ENCODE results near the gene ZNF33A.
"Not testable (repeated sequence)": the region's sequence is repeated elsewhere in the genome, so short reads cannot be mapped to it uniquely, and the experiment has no call there.

The ZNF33A gene

DNA sequence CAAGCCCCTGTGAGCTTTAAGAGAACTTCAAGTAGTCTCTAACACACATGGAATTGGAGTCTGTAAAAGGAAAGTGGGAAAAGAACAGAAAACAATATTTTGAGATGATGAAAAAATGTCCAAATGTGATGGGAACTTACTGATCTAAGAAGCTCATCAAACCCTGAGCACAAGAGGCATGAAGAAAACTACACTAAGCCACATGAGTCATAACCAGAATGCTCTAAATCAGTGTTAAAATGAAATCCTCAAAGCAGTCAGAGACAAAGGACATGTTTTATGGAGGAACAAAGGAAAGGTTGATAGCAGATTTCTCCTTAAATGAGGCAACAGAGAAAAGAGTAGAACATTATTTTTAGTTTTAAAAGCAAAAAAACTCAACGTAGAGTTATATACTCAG lies 37.2 kb downstream of the ZNF33A start:
- DNase-seq = no peak

DNA sequence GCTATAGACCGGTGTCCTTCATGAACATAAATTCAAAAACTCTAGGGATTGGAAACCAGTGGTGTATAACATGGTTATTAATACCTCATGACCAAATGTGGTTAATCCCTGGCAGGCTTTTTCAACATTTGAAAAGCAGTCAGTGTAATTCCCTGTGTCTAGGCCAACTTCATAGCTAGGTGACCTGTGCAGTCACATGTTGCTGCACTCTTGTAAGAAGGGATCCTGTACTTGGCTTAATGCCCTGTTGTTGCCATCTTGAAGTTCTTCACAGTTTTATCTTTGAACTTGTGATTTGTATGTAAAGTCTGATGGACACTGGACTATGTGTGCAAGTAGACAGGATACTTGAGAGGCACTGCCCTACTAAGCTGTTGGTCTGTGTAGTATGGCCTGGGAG lies 39.7 kb downstream of the ZNF33A start:
- no peak for DNase-seq

- DNase-seq = no peak
Measured at GRCh38 chr10:38054361-38054797, 43.9 kb downstream of the ZNF33A start.

- DNase-seq = not testable (repeated sequence)
Measured at GRCh38 chr10:38055274-38055894, 44.9 kb downstream of the ZNF33A start.

DNA sequence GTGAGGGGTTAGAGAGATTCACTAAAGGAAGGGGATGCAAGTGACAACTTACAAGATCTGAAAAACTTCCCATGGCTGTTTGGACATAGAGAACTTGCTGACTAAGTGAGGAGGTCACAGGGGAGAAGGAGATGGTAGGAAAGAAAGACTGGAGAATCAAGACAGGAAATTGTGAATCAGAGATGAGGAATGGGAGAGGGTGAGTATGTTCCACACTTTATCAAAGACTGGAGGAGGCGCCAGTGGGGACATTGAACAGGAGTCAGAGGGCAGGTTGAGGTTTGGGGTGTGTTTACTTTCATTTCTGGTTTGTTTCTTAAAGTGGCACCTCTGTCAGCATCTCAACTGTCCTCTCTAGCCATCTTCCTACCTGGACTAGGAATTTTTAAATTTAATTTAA lies 59.2 kb downstream of the ZNF33A start:
- DNase-seq = not testable (repeated sequence)

DNA sequence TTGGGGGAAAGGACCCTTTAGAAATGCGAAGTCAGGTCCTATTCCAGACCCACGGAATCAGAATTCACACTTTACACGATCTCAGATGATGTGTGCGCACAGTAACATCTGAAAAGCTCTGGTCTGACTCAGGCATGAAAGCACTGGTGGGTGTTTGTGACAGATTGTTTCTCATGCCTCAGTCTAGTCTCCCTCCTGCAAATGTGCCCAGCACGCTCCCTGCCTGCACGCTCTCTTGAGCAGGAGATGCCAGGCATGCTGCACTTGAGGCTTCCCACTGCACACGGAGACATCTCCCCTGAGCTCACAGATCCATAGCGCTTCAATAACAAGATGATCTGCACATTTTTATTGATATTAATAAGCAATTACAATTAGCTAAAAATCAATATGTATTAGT lies 60.0 kb downstream of the ZNF33A start:
- no peak for DNase-seq

- DNase-seq = no peak
Measured at GRCh38 chr10:38072552-38072951, 62.1 kb downstream of the ZNF33A start.

DNA sequence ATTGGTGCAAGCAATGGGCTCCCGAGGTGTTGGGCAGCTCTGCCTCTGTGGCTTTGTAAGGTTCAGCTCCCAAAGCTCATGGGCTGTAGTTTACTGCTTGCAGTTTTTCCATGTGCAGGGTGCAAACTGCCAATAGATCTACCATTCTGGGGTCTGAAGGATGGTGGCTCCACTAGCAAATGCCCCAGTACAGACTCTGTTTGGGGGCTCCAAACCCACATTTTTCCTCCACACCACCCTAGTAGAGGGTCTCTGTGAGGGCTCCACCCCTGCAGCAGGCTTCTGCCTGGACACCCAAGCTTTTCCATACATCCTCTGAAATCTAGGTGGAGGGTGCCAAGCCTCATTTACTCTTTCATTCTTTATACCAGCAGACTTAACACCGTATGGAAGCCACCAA lies 66.2 kb downstream of the ZNF33A start:
- DNase-seq = no peak

GRCh38 chr10:38093318-38093717 lies 82.8 kb downstream of the ZNF33A start:
- not testable (repeated sequence) for DNase-seq

DNA sequence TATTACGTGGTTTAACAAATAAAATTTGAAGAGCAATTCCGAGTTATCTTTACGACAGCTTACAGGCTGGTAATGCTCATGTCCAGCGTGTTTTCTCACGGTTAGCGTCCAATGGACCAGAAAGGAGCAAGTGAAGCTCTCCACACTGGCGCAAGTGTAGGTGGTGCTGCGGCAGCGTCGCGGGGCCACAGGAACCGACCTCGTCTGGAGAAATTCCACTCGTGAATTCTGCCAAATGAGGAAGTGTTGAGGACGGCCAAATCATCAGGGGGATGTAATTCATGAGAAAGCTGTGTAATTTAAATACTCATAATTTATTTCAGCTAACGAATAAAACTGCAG lies 83.3 kb downstream of the ZNF33A start:
- DNase-seq = no peak

GRCh38 chr10:38094158-38094926 lies 83.9 kb downstream of the ZNF33A start, which contains the start of gene ZNF37A:
Gene ZNF37A, plus strand, starts transcription at chr10:38094337. Its CDS starts 2,281 bp downstream, at chr10:38096618.
- DNase-seq = peak; percentile 39

GRCh38 chr10:38094927-38095574 lies 84.6 kb downstream of the ZNF33A start:
- no peak for DNase-seq

DNA sequence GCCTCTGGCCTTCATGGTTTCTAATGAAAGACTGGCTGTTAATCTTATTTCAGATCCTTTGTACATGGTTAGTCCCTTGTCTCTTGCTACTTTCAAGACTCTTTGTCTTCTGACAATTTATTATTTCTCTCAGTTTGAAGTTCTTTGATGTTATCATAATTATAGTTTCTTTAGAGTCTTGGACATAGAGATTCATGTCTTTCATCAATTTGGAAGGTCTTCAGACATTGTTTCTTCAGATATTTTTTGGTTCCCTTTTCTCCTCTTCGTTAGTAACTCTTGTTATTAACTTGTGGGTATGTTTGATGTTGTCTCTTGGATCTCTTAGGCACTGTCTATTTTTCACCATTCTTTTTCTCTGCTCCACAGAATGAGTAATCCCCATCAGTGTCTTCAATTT lies 92.4 kb downstream of the ZNF33A start:
- DNase-seq = no peak

DNA sequence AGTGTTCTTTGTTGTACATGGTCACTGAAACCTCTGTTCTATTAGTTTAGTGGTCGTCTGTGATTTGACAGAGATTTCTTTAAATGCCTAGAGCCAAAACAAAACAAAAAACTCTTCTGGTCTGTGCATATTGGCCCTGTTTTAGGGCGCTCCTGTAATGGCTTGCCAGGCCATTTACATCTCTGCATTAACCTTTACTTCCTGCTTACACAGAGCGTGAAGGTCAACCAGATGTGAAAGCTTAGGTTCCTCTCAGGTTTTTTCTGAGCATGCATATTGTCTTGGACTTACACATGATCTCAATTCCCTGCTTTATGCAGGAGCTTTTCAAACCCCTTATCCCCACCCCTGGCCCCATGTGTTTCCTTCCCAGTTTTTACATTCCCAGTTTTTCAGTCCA lies 93.3 kb downstream of the ZNF33A start:
- no peak for DNase-seq

DNA sequence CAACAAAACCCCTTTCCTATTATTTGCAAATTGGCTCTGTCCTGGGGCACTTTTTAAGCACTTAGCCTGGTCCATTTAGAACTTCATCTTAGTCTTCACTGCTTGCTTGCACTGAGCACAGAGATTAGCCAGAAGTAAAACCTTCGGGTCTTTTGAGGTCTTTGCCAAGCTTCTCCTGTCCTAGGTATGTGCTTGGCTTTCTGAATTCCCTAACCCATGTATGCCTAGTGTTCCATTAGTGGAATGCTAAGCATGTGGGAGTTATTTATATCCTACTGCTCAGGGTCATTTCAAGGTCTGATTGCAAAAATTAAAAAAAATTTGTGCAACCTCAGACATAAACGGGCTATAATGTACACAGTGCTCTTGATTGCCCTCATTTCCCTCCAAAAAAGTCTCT lies 101.7 kb downstream of the ZNF33A start:
- no peak for DNase-seq

Measured in NCI-H524 treated with DMSO at 0.1 percent for 48 hours (cell line).